Calu3 (cell line): ENCODE results near the gene PPM1L. TPM values are rescaled to one million over a fixed set of nuclear protein-coding genes. Genes with fewer than 3 reads are reported as not detected.
A peak's percentile ranks its signal among the peaks of the same experiment; 100 is the strongest.

Experiments
- BruUV-seq: library from RNA; stranded (reverse); fragments of 400-500 nt; replicated peaks from 2 replicates; lab custom pipeline; 2021; lab: Mats Ljungman, UMichigan
- CTCF ChIA-PET: fragments of 300-600 bp; sonication (Branson Sonifier 250); formaldehyde crosslinking; loops from one replicate; lab custom pipeline; 2022; ENCODE audit warnings: antibody characterized with exemption; lab: Charles Lee
- DNase-seq: peaks from one replicate; pipeline ENCODE4 v3.0.0; 2022
- H3K27ac Mint-ChIP-seq: one replicate; pipeline ENCODE4 v1.8.0; 2022; ENCODE audit warnings: mixed read lengths; ENCODE audit not compliant: unreplicated experiment
- H3K27me3 Mint-ChIP-seq: one replicate; pipeline ENCODE4 v1.8.0; 2022; ENCODE audit warnings: mixed read lengths; ENCODE audit not compliant: unreplicated experiment
- H3K36me3 Mint-ChIP-seq: one replicate; pipeline ENCODE4 v1.8.0; 2022; ENCODE audit warnings: mild to moderate bottlenecking, moderate library complexity, mixed read lengths; ENCODE audit not compliant: insufficient read depth, unreplicated experiment
- H3K4me1 Mint-ChIP-seq: one replicate; pipeline ENCODE4 v1.8.0; 2022; ENCODE audit warnings: mild to moderate bottlenecking, low read depth, mixed read lengths; ENCODE audit not compliant: unreplicated experiment
- H3K4me3 Mint-ChIP-seq: one replicate; pipeline ENCODE4 v1.8.0; 2022; ENCODE audit warnings: mild to moderate bottlenecking, low read depth, moderate library complexity, mixed read lengths; ENCODE audit not compliant: unreplicated experiment
- H3K9me3 Mint-ChIP-seq: one replicate; pipeline ENCODE4 v1.8.0; 2022; ENCODE audit warnings: low read depth, mixed read lengths; ENCODE audit not compliant: unreplicated experiment
- CTCF ChIP-seq: fragments of 200-600 bp; IDR thresholded peaks from one replicate; pipeline ENCODE4 v1.8.0; 2022; ENCODE audit warnings: antibody characterized with exemption; ENCODE audit not compliant: unreplicated experiment
- intact Hi-C: fragments of 100-400 bp; cut with micrococcal nuclease; formaldehyde crosslinking; loops from one replicate; pipeline ENCODE4 v1.10.0; 2022; ENCODE audit not compliant: unreplicated experiment
- total RNA-seq: library from RNA; stranded (reverse); gene quantifications from 2 replicates; pipeline ENCODE4 v1.2.3, GENCODE V29; 2022

PPM1L gene
- total RNA-seq, 1 experiment from 2014 or later = 18.4 TPM

GRCh38 chr3:161084277-161084676 is 328.2 kb downstream of the PPM1L start:
- Mint-ChIP-seq H3K36me3 (no peaks in the 10 kb centered on the region), H3K4me1 (no peaks in the 10 kb centered on the region), H3K27ac (no peak overlapping the region), H3K27me3 (no peaks in the 10 kb centered on the region), H3K9me3 (no peaks in the 10 kb centered on the region), H3K4me3 (no peak overlapping the region)
- BruUV-seq = no TSS peak
- CTCF ChIA-PET = interaction anchor here (0.5 kb wide), 1 partner anchor 710 kb away, joined by 3 read pairs; no protein-coding TSS in a partner anchor
- no peak for TF ChIP-seq CTCF
- intact Hi-C loops = no loop called here
- DNase-seq = no peak

- DNase-seq = no peak
- Mint-ChIP-seq H3K9me3 (no peaks in the 10 kb centered on the region), H3K27ac (no peak overlapping the region), H3K27me3 (no peaks in the 10 kb centered on the region), H3K4me3 (no peak overlapping the region), H3K36me3 (no peaks in the 10 kb centered on the region), H3K4me1 (no peaks in the 10 kb centered on the region)
- intact Hi-C loops = loop anchor here (10.0 kb wide), 1 partner anchor 409 kb away; no protein-coding TSS in a partner anchor
- TF ChIP-seq CTCF = no peak
- no TSS peak for BruUV-seq
- CTCF ChIA-PET = no interaction called here
Observed at GRCh38 chr3:161093895-161094294, 337.9 kb downstream of the PPM1L start.

DNA sequence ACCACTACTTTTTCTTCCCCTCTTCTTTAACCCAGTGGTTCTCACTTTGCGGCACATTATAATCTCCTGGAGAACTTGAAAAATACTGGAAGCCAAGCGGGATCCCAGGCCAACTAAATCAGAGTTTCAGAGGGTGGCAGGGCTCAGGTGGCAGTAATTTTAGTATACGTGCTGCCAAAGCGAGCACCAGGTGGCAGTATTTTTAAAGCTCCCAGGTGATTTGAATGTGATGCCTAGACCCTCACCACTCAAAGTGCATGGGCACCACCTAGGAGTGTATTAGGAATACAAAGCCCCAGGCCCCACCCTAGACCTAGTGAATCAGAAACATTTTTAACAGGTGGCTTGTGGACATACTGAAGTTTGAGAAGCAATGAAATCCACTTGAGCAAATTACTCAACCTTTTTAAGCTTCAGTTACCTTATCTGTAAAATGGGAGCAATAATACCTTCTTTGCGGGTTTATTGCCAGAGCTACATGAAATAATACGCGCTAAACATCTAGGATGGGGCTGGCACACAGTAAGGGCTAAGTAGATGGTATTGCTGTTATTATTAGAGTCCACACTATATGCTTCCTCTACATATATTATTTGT is 340.8 kb downstream of the PPM1L start:
- H3K4me3 Mint-ChIP-seq = no peak overlapping the region
- peak; percentile 68 for DNase-seq
- no peak overlapping the region for H3K27ac Mint-ChIP-seq
- H3K36me3 Mint-ChIP-seq = no peaks in the 10 kb centered on the region
- TF ChIP-seq CTCF = peak; percentile 91
- no peaks in the 10 kb centered on the region for H3K9me3 Mint-ChIP-seq
- intact Hi-C loops = loop anchor here (1.0 to 10.0 kb wide), 6 partner anchors 74 to 412 kb away; no protein-coding TSS in a partner anchor
- no peaks in the 10 kb centered on the region for H3K27me3 Mint-ChIP-seq
- H3K4me1 Mint-ChIP-seq = peaks cover 10% of the 10 kb centered on the region
- no TSS peak for BruUV-seq
- CTCF ChIA-PET = interaction anchor here (0.7 to 1.8 kb wide), 9 partner anchors 14 to 1924 kb away, joined by 3 to 8 read pairs (median 3); no protein-coding TSS in a partner anchor

- intact Hi-C loops = no loop called here
- Mint-ChIP-seq H3K4me1 (peaks cover 17% of the 10 kb centered on the region), H3K27ac (no peak overlapping the region), H3K36me3 (peaks cover 18% of the 10 kb centered on the region), H3K9me3 (no peaks in the 10 kb centered on the region), H3K4me3 (no peak overlapping the region), H3K27me3 (no peaks in the 10 kb centered on the region)
- no TSS peak for BruUV-seq
- DNase-seq = peak; percentile 22
- TF ChIP-seq CTCF = no peak
- CTCF ChIA-PET = interaction anchor here (0.9 kb wide), 1 partner anchor 70 kb away, joined by 4 read pairs; no protein-coding TSS in a partner anchor
Observed at GRCh38 chr3:161100994-161101393, 345.0 kb downstream of the PPM1L start.
